Measurements from ENCODE around the gene HENMT1.

DNA sequence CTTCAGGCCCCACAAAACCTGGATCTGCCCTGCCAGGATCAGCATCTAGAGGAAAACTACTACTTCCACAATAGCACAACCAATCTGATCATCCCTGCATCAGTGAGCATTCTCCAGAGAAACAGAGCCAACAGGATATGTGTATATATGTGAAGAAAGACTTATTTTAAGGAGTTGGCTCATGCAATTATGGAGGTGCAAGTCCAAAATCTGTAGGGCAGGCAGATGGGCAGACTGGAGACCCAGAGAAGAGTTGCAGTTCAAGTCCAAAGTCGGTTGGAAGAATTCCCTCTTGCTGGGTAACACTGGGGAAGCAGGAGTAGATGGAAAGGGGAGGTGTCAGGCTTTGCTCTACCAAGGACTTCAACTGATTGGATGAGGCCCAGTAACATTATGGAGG, 4.9 kb upstream of the HENMT1 start:
- TF ChIP-seq EZH2 (IDR thresholded peaks at IDR 0.05; ENCODE audit: insufficient read depth, poor library complexity, severe bottlenecking) (no peak), EZH2phosphoT487 (IDR thresholded peaks at IDR 0.05; ENCODE audit: insufficient read depth, low read depth) (no peak)

All from GM23248 (cell line).